Caco-2 (cell line): ENCODE results near the gene TMPRSS7. TPM values are rescaled to one million over a fixed set of nuclear protein-coding genes. Genes with fewer than 3 reads are reported as not detected.
"Not testable (repeated sequence)": the region's sequence is repeated elsewhere in the genome, so short reads cannot be mapped to it uniquely, and the experiment has no call there.

ENCODE experiments used
- BruUV-seq: library from RNA; stranded (reverse); fragments of 400-500 nt; replicated peaks from 2 replicates; lab custom pipeline; 2021; lab: Mats Ljungman, UMichigan
- CTCF ChIA-PET: fragments of 300-600 bp; sonication (Branson Sonifier 250); formaldehyde crosslinking; loops from one replicate; lab custom pipeline; 2022; ENCODE audit warnings: antibody characterized with exemption; lab: Charles Lee
- POLR2A ChIA-PET: fragments of 300-600 bp; sonication (Branson Sonifier 250); formaldehyde crosslinking; loops from one replicate; lab custom pipeline; 2022; ENCODE audit warnings: antibody characterized with exemption; lab: Charles Lee
- DNase-seq, 2 experiments: peaks; one replicate each; pipeline versions ENCODE4 v3.0.0 to v3.0.0-alpha.2; 2020 to 2022
- H3K27me3 ChIP-seq: replicated peaks from 2 replicates; pipeline ENCODE4 v1.6.0; 2011; ENCODE audit warnings: low read length; ENCODE audit not compliant: control insufficient read depth, insufficient read depth
- H3K36me3 ChIP-seq: 2 replicates; pipeline ENCODE4 v1.5.1; 2011; ENCODE audit warnings: low read length; ENCODE audit not compliant: control insufficient read depth, insufficient read depth
- H3K4me1 ChIP-seq: fragments of 250-450 bp; sonication (Bioruptor Pico); 2 replicates; pipeline ENCODE4 v1.5.1; 2020; ENCODE audit warnings: mild to moderate bottlenecking
- H3K4me3 ChIP-seq: 2 replicates; pipeline ENCODE4 v1.5.1; 2011; ENCODE audit warnings: low read depth, mild to moderate bottlenecking, control low read depth, low read length
- H3K9me3 ChIP-seq: fragments of 250-450 bp; sonication (Bioruptor Pico); 2 replicates; pipeline ENCODE4 v1.5.1; 2020; ENCODE audit warnings: mild to moderate bottlenecking, moderate library complexity
- H3K27ac Mint-ChIP-seq: one replicate; pipeline ENCODE4 v1.8.0; 2022; ENCODE audit warnings: mixed read lengths; ENCODE audit not compliant: unreplicated experiment
- H3K27me3 Mint-ChIP-seq: one replicate; pipeline ENCODE4 v1.8.0; 2022; ENCODE audit warnings: mixed read lengths; ENCODE audit not compliant: insufficient read depth, unreplicated experiment
- H3K36me3 Mint-ChIP-seq: one replicate; pipeline ENCODE4 v1.8.0; 2022; ENCODE audit warnings: mild to moderate bottlenecking, mixed read lengths; ENCODE audit not compliant: insufficient read depth, unreplicated experiment
- H3K4me1 Mint-ChIP-seq: one replicate; pipeline ENCODE4 v1.8.0; 2022; ENCODE audit warnings: low read depth, mixed read lengths; ENCODE audit not compliant: unreplicated experiment
- H3K4me3 Mint-ChIP-seq: one replicate; pipeline ENCODE4 v1.8.0; 2022; ENCODE audit warnings: mild to moderate bottlenecking, moderate library complexity, mixed read lengths; ENCODE audit not compliant: unreplicated experiment
- H3K9me3 Mint-ChIP-seq: one replicate; pipeline ENCODE4 v1.8.0; 2022; ENCODE audit warnings: mixed read lengths; ENCODE audit not compliant: unreplicated experiment
- CTCF ChIP-seq, 2 experiments: fragments of 200-600 bp in 1 of 2; IDR thresholded peaks; 1 replicate in 1 of 2; 2 replicates in 1 of 2; pipeline versions ENCODE4 v1.5.1 to v1.8.0; 2011 to 2022; ENCODE audit warnings: antibody characterized with exemption in 1 of 2, control low read depth in 1 of 2, inconsistent platforms in 1 of 2, low read depth in 1 of 2, low read length in 1 of 2, mild to moderate bottlenecking in 1 of 2, moderate library complexity in 1 of 2; ENCODE audit not compliant: insufficient read depth in 1 of 2, severe bottlenecking in 1 of 2, unreplicated experiment in 1 of 2
- intact Hi-C: fragments of 100-400 bp; cut with micrococcal nuclease; formaldehyde crosslinking; loops from one replicate; pipeline ENCODE4 v1.10.0; 2022; ENCODE audit not compliant: unreplicated experiment
- total RNA-seq: library from RNA; stranded (reverse); gene quantifications from 2 replicates; pipeline ENCODE4 v1.2.3, GENCODE V29; 2022

Gene TMPRSS7
- total RNA-seq, 1 experiment from 2014 or later, result 0.36 TPM

DNA sequence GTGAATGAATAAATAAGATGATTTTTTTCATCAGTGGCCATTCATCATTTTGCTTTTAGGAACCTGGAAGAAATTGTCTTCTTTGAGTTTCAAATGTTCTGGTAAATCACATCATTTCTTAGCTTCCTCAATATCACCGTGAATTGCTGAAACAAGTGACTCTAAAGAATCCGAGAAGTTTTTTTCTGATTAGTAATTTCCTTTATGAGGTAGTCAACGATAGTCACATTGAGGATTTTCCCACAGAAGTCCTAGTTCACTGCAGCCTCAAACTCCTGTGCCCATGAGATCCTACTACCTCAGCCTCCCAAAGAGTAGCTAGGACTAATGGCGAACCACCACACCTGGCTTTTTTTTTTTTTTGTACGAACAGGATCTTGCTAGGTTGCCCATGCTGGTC, 3.6 kb upstream of the TMPRSS7 start:
- no peaks in the 10 kb centered on the region for H3K4me1 ChIP-seq
- TF ChIP-seq CTCF (IDR thresholded peaks at IDR 0.05; ENCODE audit: insufficient read depth in 1 of 2, low read depth in 1 of 2, low read length in 1 of 2, severe bottlenecking in 1 of 2, unreplicated experiment in 1 of 2), result no peak
- Mint-ChIP-seq H3K27ac (no peak overlapping the region), H3K4me1 (no peaks in the 10 kb centered on the region), H3K9me3 (no peaks in the 10 kb centered on the region), H3K36me3 (no peaks in the 10 kb centered on the region), H3K4me3 (no peak overlapping the region), H3K27me3 (peaks cover 2% of the 10 kb centered on the region)
- no peaks in the 10 kb centered on the region for H3K9me3 ChIP-seq
- no peaks in the 10 kb centered on the region for H3K36me3 ChIP-seq
- ChIA-PET CTCF (interaction anchor here (1.0 kb wide), 1 partner anchor 17 kb away, joined by 3 read pairs; no protein-coding TSS in a partner anchor), POLR2A (no interaction called here)
- BruUV-seq, result no TSS peak
- DNase-seq, result no peak
- H3K27me3 ChIP-seq, result no peaks in the 10 kb centered on the region
- no peak overlapping the region for H3K4me3 ChIP-seq
- intact Hi-C loops, result no loop called here

DNA sequence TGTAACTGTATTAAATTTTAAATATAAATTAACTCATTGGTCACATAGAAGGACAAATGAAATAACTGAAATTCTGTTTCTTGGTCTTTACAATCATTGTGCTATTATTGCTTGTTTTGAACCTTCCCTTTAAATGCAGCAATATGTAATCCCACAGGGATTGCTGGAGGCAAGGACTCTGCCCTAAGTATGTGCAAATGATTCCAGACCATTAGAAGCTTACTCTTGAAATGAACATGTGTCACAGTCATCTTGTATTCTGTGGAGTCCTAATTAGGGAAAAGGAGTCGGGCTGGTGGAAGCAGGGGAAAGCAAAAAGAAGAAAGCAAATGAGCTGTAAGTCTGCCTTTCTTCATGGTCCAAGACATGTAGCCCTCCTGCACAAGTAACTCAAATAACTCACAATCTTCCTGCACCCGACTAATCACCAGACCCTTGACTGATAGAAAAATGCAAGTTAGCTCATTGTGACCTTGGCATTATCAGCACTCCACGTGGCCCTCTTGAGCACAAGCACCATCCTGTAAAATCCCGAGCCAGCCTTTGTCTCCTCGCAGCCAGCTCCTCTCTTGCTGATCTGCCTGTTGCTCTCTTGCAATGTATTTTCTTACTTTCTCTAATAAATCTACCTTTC, 2.3 kb upstream of the TMPRSS7 start:
- no peaks in the 10 kb centered on the region for H3K36me3 Mint-ChIP-seq
- no TSS peak for BruUV-seq
- Histone ChIP-seq H3K36me3 (no peaks in the 10 kb centered on the region), H3K4me3 (no peak overlapping the region), H3K9me3 (no peaks in the 10 kb centered on the region), H3K27me3 (no peaks in the 10 kb centered on the region), H3K4me1 (no peaks in the 10 kb centered on the region)
- ChIA-PET CTCF (interaction anchor here (0.7 kb wide), 2 partner anchors 11 to 317 kb away, joined by 3 read pairs; no protein-coding TSS in a partner anchor), POLR2A (no interaction called here)
- intact Hi-C loops, result no loop called here
- no peak overlapping the region for H3K4me3 Mint-ChIP-seq
- H3K4me1 Mint-ChIP-seq, result no peaks in the 10 kb centered on the region
- H3K27ac Mint-ChIP-seq, result no peak overlapping the region
- no peaks in the 10 kb centered on the region for H3K9me3 Mint-ChIP-seq
- DNase-seq, result no peak
- TF ChIP-seq CTCF (IDR thresholded peaks at IDR 0.05; ENCODE audit: insufficient read depth in 1 of 2, low read depth in 1 of 2, low read length in 1 of 2, severe bottlenecking in 1 of 2, unreplicated experiment in 1 of 2), result no peak
- H3K27me3 Mint-ChIP-seq, result no peaks in the 10 kb centered on the region

DNA sequence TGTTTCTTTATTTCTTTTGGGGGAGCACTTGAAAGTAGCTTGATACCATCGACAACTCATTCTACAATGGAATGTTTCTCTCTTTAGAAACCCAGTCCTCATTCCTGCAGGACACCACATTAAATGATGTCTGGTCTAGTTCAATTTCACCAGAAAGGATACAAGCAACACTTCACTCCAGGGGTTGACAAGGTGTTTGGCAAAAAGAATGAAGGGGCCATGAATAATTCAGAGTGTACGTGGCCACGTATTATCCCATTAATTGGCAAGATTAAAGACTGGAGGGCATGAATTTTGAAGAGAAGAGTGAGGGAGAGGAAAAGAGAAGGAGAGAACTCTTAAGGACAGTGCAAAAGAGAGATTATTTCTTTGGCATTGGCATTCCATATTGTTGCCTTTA, 705 bp downstream of the TMPRSS7 start:
- intact Hi-C loops, result no loop called here
- H3K4me1 ChIP-seq, result no peaks in the 10 kb centered on the region
- no peak for DNase-seq
- POLR2A ChIA-PET, result no interaction called here
- BruUV-seq, result no TSS peak
- H3K9me3 Mint-ChIP-seq, result no peaks in the 10 kb centered on the region
- CTCF ChIA-PET, result interaction anchor here (0.8 kb wide), 1 partner anchor 8 kb away, joined by 3 read pairs; no protein-coding TSS in a partner anchor
- no peaks in the 10 kb centered on the region for H3K36me3 ChIP-seq
- TF ChIP-seq CTCF (IDR thresholded peaks at IDR 0.05; ENCODE audit: insufficient read depth in 1 of 2, low read depth in 1 of 2, low read length in 1 of 2, severe bottlenecking in 1 of 2, unreplicated experiment in 1 of 2), result no peak
- no peaks in the 10 kb centered on the region for H3K27me3 ChIP-seq
- no peaks in the 10 kb centered on the region for H3K27me3 Mint-ChIP-seq
- no peak overlapping the region for H3K4me3 ChIP-seq
- no peaks in the 10 kb centered on the region for H3K36me3 Mint-ChIP-seq
- peaks cover 7% of the 10 kb centered on the region for H3K4me1 Mint-ChIP-seq
- H3K27ac Mint-ChIP-seq, result no peak overlapping the region
- no peaks in the 10 kb centered on the region for H3K9me3 ChIP-seq
- H3K4me3 Mint-ChIP-seq, result no peak overlapping the region

GRCh38 chr3:112037194-112037593, 2.7 kb downstream of the TMPRSS7 start:
- POLR2A ChIA-PET, H3K36me3 Mint-ChIP-seq, H3K4me3 ChIP-seq, H3K27ac Mint-ChIP-seq, H3K4me1 Mint-ChIP-seq, H3K27me3 Mint-ChIP-seq, H3K9me3 ChIP-seq, DNase-seq, H3K4me3 Mint-ChIP-seq, H3K36me3 ChIP-seq, H3K4me1 ChIP-seq, H3K9me3 Mint-ChIP-seq, CTCF ChIA-PET, H3K27me3 ChIP-seq, BruUV-seq, intact Hi-C loops: not testable (repeated sequence)
